Measurements from ENCODE around the gene PLCB1.

Gene PLCB1

GRCh38 chr20:8536262-8536618 lies 404.2 kb downstream of the PLCB1 start:
- TF ChIP-seq FOXP2 (optimal IDR thresholded peaks at IDR 0.05; ENCODE audit: borderline replicate concordance, extremely low read depth, extremely low read length, insufficient read depth) (no peak), TAF1 (IDR thresholded peaks at IDR 0.05; ENCODE audit: borderline replicate concordance, insufficient read depth, low read length) (no peak), SIN3A (IDR thresholded peaks at IDR 0.05; ENCODE audit: borderline replicate concordance, insufficient read depth, low read length) (no peak), REST (IDR thresholded peaks at IDR 0.05; ENCODE audit: insufficient read depth in 1 of 2, low read depth in 2 of 2, low read length in 2 of 2) (no peak), POLR2AphosphoS5 (IDR thresholded peaks at IDR 0.05; ENCODE audit: low read depth, low read length) (no peak)

- no peak for TF ChIP-seq POLR2AphosphoS5 (IDR thresholded peaks at IDR 0.05; ENCODE audit: low read depth, low read length)
- no peak for TF ChIP-seq SIN3A (IDR thresholded peaks at IDR 0.05; ENCODE audit: borderline replicate concordance, insufficient read depth, low read length)
- TF ChIP-seq FOXP2 (optimal IDR thresholded peaks at IDR 0.05; ENCODE audit: borderline replicate concordance, extremely low read depth, extremely low read length, insufficient read depth) = no peak
- no peak for TF ChIP-seq TAF1 (IDR thresholded peaks at IDR 0.05; ENCODE audit: borderline replicate concordance, insufficient read depth, low read length)
- no peak for TF ChIP-seq REST (IDR thresholded peaks at IDR 0.05; ENCODE audit: insufficient read depth in 1 of 2, low read depth in 2 of 2, low read length in 2 of 2)
Observed at GRCh38 chr20:8540466-8540865, 408.4 kb downstream of the PLCB1 start.

- TF ChIP-seq REST (IDR thresholded peaks at IDR 0.05; ENCODE audit: insufficient read depth in 1 of 2, low read depth in 2 of 2, low read length in 2 of 2) (no peak), SIN3A (IDR thresholded peaks at IDR 0.05; ENCODE audit: borderline replicate concordance, insufficient read depth, low read length) (no peak), FOXP2 (optimal IDR thresholded peaks at IDR 0.05; ENCODE audit: borderline replicate concordance, extremely low read depth, extremely low read length, insufficient read depth) (no peak), TAF1 (IDR thresholded peaks at IDR 0.05; ENCODE audit: borderline replicate concordance, insufficient read depth, low read length) (no peak), POLR2AphosphoS5 (IDR thresholded peaks at IDR 0.05; ENCODE audit: low read depth, low read length) (no peak)
Observed at GRCh38 chr20:8542110-8542486, 410.0 kb downstream of the PLCB1 start.

GRCh38 chr20:8545212-8545611 lies 413.1 kb downstream of the PLCB1 start:
- TF ChIP-seq POLR2AphosphoS5 (IDR thresholded peaks at IDR 0.05; ENCODE audit: low read depth, low read length) (no peak), TAF1 (IDR thresholded peaks at IDR 0.05; ENCODE audit: borderline replicate concordance, insufficient read depth, low read length) (no peak), SIN3A (IDR thresholded peaks at IDR 0.05; ENCODE audit: borderline replicate concordance, insufficient read depth, low read length) (no peak), REST (IDR thresholded peaks at IDR 0.05; ENCODE audit: insufficient read depth in 1 of 2, low read depth in 2 of 2, low read length in 2 of 2) (no peak), FOXP2 (optimal IDR thresholded peaks at IDR 0.05; ENCODE audit: borderline replicate concordance, extremely low read depth, extremely low read length, insufficient read depth) (no peak)
